ENCODE measurements around the gene ANKRD13A. TPM values are rescaled to one million over a fixed set of nuclear protein-coding genes. Genes with fewer than 3 reads are reported as not detected.

The ANKRD13A gene
- total and polyA plus RNA-seq, 2 of the 13 experiments (the other 11 are each of a cell fraction or from before 2014, with no cell fraction given): 34.1 to 41.6 TPM

DNA sequence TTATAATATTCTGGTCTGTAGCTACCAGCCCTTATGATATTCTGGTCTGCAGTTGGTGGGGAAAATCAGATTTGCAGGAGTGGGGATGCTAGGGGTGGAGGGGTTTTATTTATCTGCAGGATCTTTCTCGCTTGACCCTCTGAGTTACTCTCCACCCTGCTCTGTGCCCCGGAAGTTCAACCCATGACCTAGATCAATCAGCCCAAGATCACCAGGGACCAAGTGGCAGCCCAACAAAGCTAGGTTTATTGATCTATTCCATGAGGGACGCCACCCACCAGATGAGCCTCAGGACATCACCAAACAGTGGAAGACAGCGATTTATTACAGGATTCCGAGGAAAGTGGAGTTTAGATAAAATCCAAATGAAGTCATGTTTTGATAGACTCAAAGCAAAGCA is 74.9 kb downstream of the ANKRD13A start (continued):
- 0 out of 2 replicates have a peak, but pooled peaks have one; percentile 21 for TF ChIP-seq PPARG (CRISPR knock-in tag; conservative IDR thresholded peaks at IDR 0.05)
- no peak for TF ChIP-seq MAFK (conservative IDR thresholded peaks at IDR 0.05 in 1 of 2, IDR thresholded peaks at IDR 0.05 in 1 of 2; ENCODE audit: low read length in 2 of 2)
- TF ChIP-seq ZNF614 (CRISPR knock-in tag; IDR thresholded peaks at IDR 0.05; ENCODE audit: borderline replicate concordance): peak; percentile 34; the same call in 1 of the 2 replicates
- TF ChIP-seq ETV5 (CRISPR knock-in tag; IDR thresholded peaks at IDR 0.05; ENCODE audit: borderline replicate concordance): peak; percentile 49; the same call in 1 of the 2 replicates
- peak; percentile 71 for TF ChIP-seq GABPB1 (CRISPR knock-in tag; IDR thresholded peaks at IDR 0.05)
- peak; percentile 22; the same call in 1 of the 2 replicates for TF ChIP-seq KAT2B (IDR thresholded peaks at IDR 0.05; ENCODE audit: borderline replicate concordance, low read depth, low read length)
- no peak for TF ChIP-seq CREB1 (IDR thresholded peaks at IDR 0.05)
- no peak for TF ChIP-seq CREB1 (CRISPR knock-in tag; IDR thresholded peaks at IDR 0.05)
- peak; percentile 44 for TF ChIP-seq SALL1 (CRISPR knock-in tag; IDR thresholded peaks at IDR 0.05)
- peak; percentile 72 for TF ChIP-seq ONECUT2 (CRISPR knock-in tag; IDR thresholded peaks at IDR 0.05)
- TF ChIP-seq KDM4B (CRISPR knock-in tag; IDR thresholded peaks at IDR 0.05): no peak
- TF ChIP-seq RARA (CRISPR knock-in tag; IDR thresholded peaks at IDR 0.05): 0 out of 2 replicates have a peak, but pooled peaks have one; percentile 17
- no peak for TF ChIP-seq SALL2 (CRISPR knock-in tag; IDR thresholded peaks at IDR 0.05)
- TF ChIP-seq ZSCAN31 (CRISPR knock-in tag; IDR thresholded peaks at IDR 0.05; ENCODE audit: low read depth): peak; percentile 54; the same call in 1 of the 2 replicates
- TF ChIP-seq SOX13 (IDR thresholded peaks at IDR 0.05): no peak
- no peak for TF ChIP-seq SOX13 (CRISPR knock-in tag; conservative IDR thresholded peaks at IDR 0.05 in 1 of 2, IDR thresholded peaks at IDR 0.05 in 1 of 2)
- TF ChIP-seq ZNF737 (CRISPR knock-in tag; IDR thresholded peaks at IDR 0.05; ENCODE audit: borderline replicate concordance): no peak
- no peak for TF ChIP-seq BATF2 (CRISPR knock-in tag; IDR thresholded peaks at IDR 0.05)

Data from HepG2 (cell line).